DMS153 treated with DMSO at 0.1 percent for 48 hours (cell line): ENCODE data around the gene PMPCA.

Experiments
- DNase-seq: peaks from one replicate; lab custom pipeline; 2025; ENCODE audit not compliant: unreplicated experiment; lab: John Stamatoyannopoulos, UW

The PMPCA gene

GRCh38 chr9:136433043-136433715 is 22.7 kb downstream of the PMPCA start:
- no peak for DNase-seq

- DNase-seq: no peak
Measured at GRCh38 chr9:136433849-136434579, 23.6 kb downstream of the PMPCA start.

- no peak for DNase-seq
Measured at GRCh38 chr9:136434580-136435169, 24.2 kb downstream of the PMPCA start.

- DNase-seq: no peak
Measured at GRCh38 chr9:136436055-136436634, 25.7 kb downstream of the PMPCA start.

- DNase-seq: no peak
Measured at GRCh38 chr9:136437430-136437829, 27.0 kb downstream of the PMPCA start.

- DNase-seq: no peak
Measured at GRCh38 chr9:136437839-136438547, 27.5 kb downstream of the PMPCA start.

- no peak for DNase-seq
Measured at GRCh38 chr9:136438548-136439480, 28.4 kb downstream of the PMPCA start.

GRCh38 chr9:136439481-136440408 is 29.3 kb downstream of the PMPCA start, which contains the start of gene INPP5E:
Gene INPP5E (minus strand): TSS chr9:136439845. CDS start chr9:136439419, 426 bp downstream.
- DNase-seq: no peak

GRCh38 chr9:136441191-136441680 is 30.8 kb downstream of the PMPCA start:
- DNase-seq: no peak

GRCh38 chr9:136441681-136442245 is 31.3 kb downstream of the PMPCA start:
- DNase-seq: no peak

- no peak for DNase-seq
Measured at GRCh38 chr9:136442265-136442664, 31.8 kb downstream of the PMPCA start.

GRCh38 chr9:136443087-136443486 is 32.6 kb downstream of the PMPCA start:
- DNase-seq: no peak

GRCh38 chr9:136443687-136444086 is 33.2 kb downstream of the PMPCA start:
- DNase-seq: no peak

- DNase-seq: no peak
Measured at GRCh38 chr9:136444102-136444501, 33.6 kb downstream of the PMPCA start.

GRCh38 chr9:136445799-136446198 is 35.3 kb downstream of the PMPCA start:
- DNase-seq: no peak

GRCh38 chr9:136447173-136447778 is 36.8 kb downstream of the PMPCA start:
- DNase-seq: no peak

- DNase-seq: no peak
Measured at GRCh38 chr9:136448655-136449054, 38.2 kb downstream of the PMPCA start.
